Muscle layer of duodenum (tissue), 2 donors: Measurements from ENCODE around the gene IGSF21.

Source experiments
- H3K27ac ChIP-seq: one replicate; pipeline ENCODE4 v1.7.0; 2013; ENCODE audit warnings: mild to moderate bottlenecking, low read length
- H3K27me3 ChIP-seq: one replicate; pipeline ENCODE4 v1.7.0; 2013; ENCODE audit warnings: low read depth, mild to moderate bottlenecking, control low read depth, low read length
- H3K36me3 ChIP-seq, 2 donors: one replicate each; pipeline ENCODE4 v1.7.0; 2013; ENCODE audit warnings: low read length in 2 of 2, control low read depth in 1 of 2, mild to moderate bottlenecking in 1 of 2; ENCODE audit not compliant: insufficient read depth in 2 of 2, control insufficient read depth in 1 of 2
- H3K4me1 ChIP-seq, 2 donors: one replicate each; pipeline ENCODE4 v1.7.0; 2013; ENCODE audit warnings: low read length in 2 of 2, mild to moderate bottlenecking in 2 of 2, control low read depth in 1 of 2, moderate library complexity in 1 of 2; ENCODE audit not compliant: insufficient read depth in 2 of 2, control insufficient read depth in 1 of 2
- H3K4me3 ChIP-seq, 2 donors: one replicate each; pipeline ENCODE4 v1.7.0; 2013; ENCODE audit warnings: low read length in 2 of 2, low read depth in 1 of 2, mild to moderate bottlenecking in 1 of 2
- H3K9me3 ChIP-seq, 2 donors: one replicate each; pipeline ENCODE4 v1.7.0; 2013; ENCODE audit warnings: low read length in 2 of 2, control low read depth in 1 of 2, mild to moderate bottlenecking in 1 of 2; ENCODE audit not compliant: control insufficient read depth in 1 of 2
- donor health status: healthy.

The IGSF21 gene

GRCh38 chr1:18293291-18293690 is 185.7 kb downstream of the IGSF21 start:
- Histone ChIP-seq H3K4me1 (no peaks in the 10 kb centered on the region), H3K4me3 (no peak overlapping the region), H3K27ac (no peak overlapping the region), H3K36me3 (no peaks in the 10 kb centered on the region), H3K9me3 (no peaks in the 10 kb centered on the region), H3K27me3 (peaks cover 21% of the 10 kb centered on the region)

- no peaks in the 10 kb centered on the region for H3K36me3 ChIP-seq
- no peak overlapping the region for H3K27ac ChIP-seq
- H3K4me1 ChIP-seq: no peaks in the 10 kb centered on the region
- H3K4me3 ChIP-seq: no peak overlapping the region
- no peaks in the 10 kb centered on the region for H3K9me3 ChIP-seq
- peaks cover 25% of the 10 kb centered on the region for H3K27me3 ChIP-seq
Observed at GRCh38 chr1:18294437-18295176, 187.0 kb downstream of the IGSF21 start.

DNA sequence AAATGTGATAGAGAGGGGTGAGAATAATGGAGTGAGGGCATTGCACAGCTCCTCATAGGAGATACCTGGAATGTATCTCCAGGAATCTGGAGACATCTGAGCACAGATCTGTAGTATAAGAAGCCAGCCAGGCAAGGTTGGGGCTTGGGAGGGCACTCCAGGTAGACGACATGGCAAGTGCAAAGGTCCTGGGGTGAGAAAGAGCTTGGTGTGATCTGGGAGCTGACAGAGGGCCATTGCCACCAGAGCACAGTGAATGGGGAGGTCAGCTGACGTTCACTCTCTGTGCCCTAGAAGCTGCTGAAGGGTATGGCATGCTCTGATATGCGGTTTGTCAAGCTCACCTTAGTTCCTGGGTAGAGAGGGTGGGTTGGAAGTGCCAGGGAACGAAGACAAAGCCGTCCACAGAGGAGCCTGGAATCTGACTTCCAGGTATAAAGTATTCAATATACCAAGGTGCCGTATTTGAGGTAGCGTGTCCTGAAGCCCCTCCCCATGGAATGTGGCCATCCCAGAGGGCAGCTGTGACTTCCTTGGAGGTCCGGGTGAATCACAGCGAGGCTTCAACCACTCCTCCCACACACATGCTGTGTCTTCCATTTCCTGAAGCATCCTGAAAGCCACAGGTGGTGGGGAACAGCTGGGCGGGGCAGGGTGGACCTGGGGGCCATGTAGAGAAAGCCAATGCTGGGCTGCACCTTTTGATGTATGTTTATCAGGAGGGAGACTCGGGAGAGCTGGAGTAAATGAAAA is 190.5 kb downstream of the IGSF21 start:
- Histone ChIP-seq H3K4me3 (no peak overlapping the region), H3K4me1 (no peaks in the 10 kb centered on the region), H3K36me3 (no peaks in the 10 kb centered on the region), H3K27me3 (peaks cover 15% of the 10 kb centered on the region), H3K27ac (no peak overlapping the region), H3K9me3 (no peaks in the 10 kb centered on the region)

- no peak overlapping the region for H3K27ac ChIP-seq
- H3K36me3 ChIP-seq: no peaks in the 10 kb centered on the region
- H3K9me3 ChIP-seq: no peaks in the 10 kb centered on the region
- peaks cover 12% of the 10 kb centered on the region for H3K27me3 ChIP-seq
- no peak overlapping the region for H3K4me3 ChIP-seq
- no peaks in the 10 kb centered on the region for H3K4me1 ChIP-seq
Observed at GRCh38 chr1:18299441-18300338, 192.1 kb downstream of the IGSF21 start.

DNA sequence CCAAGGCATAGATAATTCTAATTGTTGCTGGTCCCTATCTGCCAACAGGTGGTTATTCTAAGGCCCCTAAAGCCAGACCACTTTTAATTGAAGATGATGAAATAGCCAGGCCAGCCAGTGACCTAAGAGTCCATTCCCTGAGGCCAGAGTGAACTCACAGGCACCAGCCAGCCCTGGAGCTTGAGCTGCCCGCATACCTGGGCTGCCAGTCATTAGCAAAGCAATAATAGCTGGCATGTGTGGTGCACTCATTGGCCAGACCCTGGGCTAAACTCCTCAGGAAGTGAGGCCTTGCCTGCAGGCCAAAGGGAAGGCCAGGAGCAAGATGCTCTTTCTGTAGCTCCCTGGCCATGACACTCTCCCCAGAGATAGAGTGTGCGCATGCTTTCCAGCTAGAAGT is 192.8 kb downstream of the IGSF21 start:
- H3K9me3 ChIP-seq: no peaks in the 10 kb centered on the region
- H3K27ac ChIP-seq: no peak overlapping the region
- H3K4me1 ChIP-seq: no peaks in the 10 kb centered on the region
- peaks cover 10% of the 10 kb centered on the region for H3K27me3 ChIP-seq
- no peak overlapping the region for H3K4me3 ChIP-seq
- H3K36me3 ChIP-seq: no peaks in the 10 kb centered on the region

DNA sequence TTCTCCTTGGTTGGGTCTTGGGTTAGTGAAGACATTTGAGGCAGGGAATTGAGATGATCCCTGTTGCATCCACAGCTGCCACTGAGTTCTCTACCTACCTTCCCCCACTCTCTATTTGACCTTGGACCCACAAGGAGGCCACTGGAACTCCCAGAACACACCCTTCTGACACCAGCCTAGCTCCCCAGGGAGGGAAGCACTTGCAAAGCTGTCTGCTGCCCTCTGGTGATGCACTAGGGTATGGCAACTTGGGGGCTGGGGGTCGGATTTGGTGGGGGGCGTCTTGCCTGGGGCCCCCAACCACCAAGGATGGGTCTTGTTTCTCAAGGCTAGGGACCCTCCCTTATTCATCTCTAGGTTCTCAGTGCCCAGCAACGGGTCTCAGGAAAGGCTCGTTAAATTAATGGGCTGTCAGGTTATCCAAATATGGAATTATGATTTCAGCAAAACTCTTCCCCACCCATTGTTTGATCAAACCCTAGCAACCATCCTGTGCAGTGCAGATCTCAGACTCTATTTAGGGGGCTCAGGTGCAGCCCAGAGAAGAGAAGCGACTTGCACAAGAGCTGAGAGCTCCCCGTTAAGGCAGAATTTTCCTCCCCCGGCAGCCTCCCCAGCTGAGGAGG is 195.3 kb downstream of the IGSF21 start:
- Histone ChIP-seq H3K4me3 (no peak overlapping the region), H3K4me1 (no peaks in the 10 kb centered on the region), H3K9me3 (no peaks in the 10 kb centered on the region), H3K27me3 (peaks cover 8% of the 10 kb centered on the region), H3K36me3 (no peaks in the 10 kb centered on the region), H3K27ac (no peak overlapping the region)

GRCh38 chr1:18304151-18304869 is 196.7 kb downstream of the IGSF21 start:
- H3K27ac ChIP-seq: no peak overlapping the region
- no peaks in the 10 kb centered on the region for H3K9me3 ChIP-seq
- H3K27me3 ChIP-seq: peaks cover 4% of the 10 kb centered on the region
- no peak overlapping the region for H3K4me3 ChIP-seq
- no peaks in the 10 kb centered on the region for H3K4me1 ChIP-seq
- H3K36me3 ChIP-seq: no peaks in the 10 kb centered on the region

DNA sequence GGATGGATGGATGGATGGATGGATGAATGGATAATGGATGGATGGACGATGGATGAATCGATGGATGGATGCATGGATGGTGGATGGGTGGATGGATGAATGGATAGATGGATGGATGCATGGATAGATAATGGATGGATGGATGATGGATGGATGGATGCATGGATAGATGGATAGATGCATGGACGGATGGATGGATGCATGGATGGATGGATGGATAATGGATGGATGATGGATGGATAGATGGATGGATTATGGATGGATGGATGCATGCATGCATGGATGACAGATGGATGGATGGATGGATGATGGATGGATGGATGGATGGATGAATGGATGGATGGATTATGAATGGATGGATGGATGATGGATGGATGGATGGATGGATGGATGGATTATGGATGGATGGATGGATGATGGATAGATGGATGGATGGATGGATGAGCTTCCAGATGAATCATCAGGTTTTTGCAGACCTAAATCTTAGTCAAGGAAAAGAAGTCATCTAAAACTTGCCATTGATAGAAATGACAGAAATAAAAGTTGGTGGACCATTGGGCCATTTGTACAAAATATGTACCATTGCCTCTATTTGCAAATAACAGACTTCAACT is 197.7 kb downstream of the IGSF21 start:
- Histone ChIP-seq H3K9me3 (no peaks in the 10 kb centered on the region), H3K36me3 (no peaks in the 10 kb centered on the region), H3K27ac (no peak overlapping the region), H3K4me1 (no peaks in the 10 kb centered on the region), H3K4me3 (no peak overlapping the region), H3K27me3 (peaks cover 4% of the 10 kb centered on the region)

GRCh38 chr1:18307329-18307898 is 199.8 kb downstream of the IGSF21 start:
- Histone ChIP-seq H3K9me3 (no peaks in the 10 kb centered on the region), H3K27me3 (peaks cover 4% of the 10 kb centered on the region), H3K4me1 (no peaks in the 10 kb centered on the region), H3K27ac (no peak overlapping the region), H3K4me3 (no peak overlapping the region), H3K36me3 (no peaks in the 10 kb centered on the region)

DNA sequence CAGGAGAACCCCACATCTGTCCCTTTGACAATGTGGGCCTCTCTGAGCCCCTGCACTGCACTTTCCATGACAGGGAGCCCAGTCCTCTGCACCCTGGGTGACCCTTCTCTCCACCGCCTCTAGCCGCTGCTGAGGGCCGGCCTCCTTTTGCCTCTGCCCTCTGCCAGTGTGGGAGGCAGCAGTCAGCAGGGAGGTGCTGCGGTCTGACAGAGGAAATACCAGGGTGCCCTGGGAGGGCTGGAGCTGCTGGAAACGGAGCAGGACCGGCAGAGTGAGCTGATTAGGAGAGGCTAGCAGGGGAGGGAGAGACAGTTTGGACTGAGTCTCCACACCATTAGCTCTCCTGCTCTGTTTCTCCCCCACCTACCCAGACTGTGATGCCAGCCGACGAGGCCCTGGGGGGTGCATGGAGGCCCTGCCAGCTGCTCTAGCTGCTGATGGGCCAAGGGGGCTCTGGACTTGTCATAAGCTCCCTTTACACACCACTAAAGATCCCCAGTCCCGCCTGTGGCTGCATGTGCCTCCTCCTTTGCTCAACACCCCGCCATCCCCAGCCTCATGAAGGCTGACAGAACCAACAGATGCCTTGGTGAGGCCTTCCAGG is 202.1 kb downstream of the IGSF21 start:
- Histone ChIP-seq H3K4me3 (no peak overlapping the region), H3K27me3 (peaks cover 4% of the 10 kb centered on the region), H3K9me3 (no peaks in the 10 kb centered on the region), H3K4me1 (no peaks in the 10 kb centered on the region), H3K36me3 (no peaks in the 10 kb centered on the region), H3K27ac (no peak overlapping the region)
